HFF-Myc (cell line): ENCODE measurements around the gene CTDSP2.
"Not testable (repeated sequence)": the region's sequence is repeated elsewhere in the genome, so short reads cannot be mapped to it uniquely, and the experiment has no call there.

Source experiments
- DNase-seq: peaks from one replicate; pipeline ENCODE4 v3.0.0-alpha.2; 2011; ENCODE audit warnings: low read depth; ENCODE audit errors: extremely low read depth
- H3K4me3 ChIP-seq: replicated peaks from 2 replicates; pipeline ENCODE4 v1.5.1; 2011; ENCODE audit warnings: low read depth, mild to moderate bottlenecking, control low read depth, low read length
- CTCF ChIP-seq: IDR thresholded peaks from 2 replicates; pipeline ENCODE4 v1.5.1; 2012; ENCODE audit warnings: mild to moderate bottlenecking, low read depth, low read length, control low read depth; ENCODE audit errors: missing control alignments

The CTDSP2 gene

DNA sequence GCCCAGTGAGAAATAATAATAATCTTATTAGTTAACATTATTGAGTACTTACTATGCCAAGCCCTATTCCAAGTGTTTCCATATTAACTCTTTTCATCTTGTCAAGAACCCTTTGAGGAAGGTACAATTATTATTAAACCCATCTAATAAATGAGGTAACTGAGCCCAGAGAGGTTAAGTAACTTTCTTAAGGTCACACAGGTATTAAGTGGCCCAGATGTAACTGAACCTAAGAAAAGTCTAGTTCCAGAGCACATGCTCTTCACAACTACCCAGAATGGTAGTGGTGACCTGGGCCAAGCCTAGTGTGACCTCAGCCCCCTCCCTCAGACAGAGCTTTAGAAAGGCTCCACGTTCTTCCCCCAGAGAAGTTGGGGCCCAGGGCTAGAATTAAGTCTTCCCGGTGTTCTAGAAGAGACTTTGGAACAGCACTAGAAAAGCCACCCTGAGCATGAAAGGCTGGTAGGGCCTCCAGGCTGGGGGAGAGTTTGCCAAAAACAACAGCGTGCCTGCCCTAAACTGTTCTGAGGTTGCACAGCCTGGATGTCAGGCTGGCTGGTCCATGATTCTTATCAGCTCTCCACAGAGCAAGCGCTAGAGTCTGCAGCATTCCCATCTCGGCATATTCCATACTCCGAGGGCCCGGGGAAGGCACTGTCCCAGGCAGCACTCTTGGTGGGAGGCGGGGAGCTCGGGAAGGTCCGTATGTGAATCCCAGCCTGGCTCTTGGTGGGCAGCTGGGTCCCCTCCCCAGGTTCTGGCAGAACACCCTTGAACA, 41.3 kb upstream of the CTDSP2 start:
- peak overlapping the region; percentile 18 for H3K4me3 ChIP-seq
- DNase-seq = no peak
- no peak for TF ChIP-seq CTCF

GRCh38 chr12:57886964-57887363, 40.4 kb upstream of the CTDSP2 start:
- not testable (repeated sequence) for DNase-seq, H3K4me3 ChIP-seq

DNA sequence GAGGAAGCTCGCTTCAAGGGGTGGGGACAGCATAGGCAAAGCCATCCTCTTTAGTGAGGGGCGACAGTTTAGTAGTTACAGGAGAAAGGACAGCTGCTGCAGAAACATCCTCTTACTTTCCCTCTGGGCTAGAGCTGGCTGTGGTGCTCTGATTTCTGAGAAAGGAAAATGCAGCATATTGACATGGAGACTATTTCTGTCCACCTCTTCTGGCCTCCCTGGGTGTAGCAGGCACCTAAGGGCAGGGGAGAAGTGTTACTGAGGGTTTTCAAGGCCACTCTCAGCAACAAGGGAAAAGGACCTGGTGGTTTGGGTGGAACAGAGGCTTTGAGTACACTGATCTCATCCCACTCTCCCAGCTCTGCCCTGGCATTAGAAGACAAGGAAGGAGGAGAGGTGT, 40.0 kb upstream of the CTDSP2 start:
- no peak overlapping the region for H3K4me3 ChIP-seq
- TF ChIP-seq CTCF = no peak
- DNase-seq = no peak

DNA sequence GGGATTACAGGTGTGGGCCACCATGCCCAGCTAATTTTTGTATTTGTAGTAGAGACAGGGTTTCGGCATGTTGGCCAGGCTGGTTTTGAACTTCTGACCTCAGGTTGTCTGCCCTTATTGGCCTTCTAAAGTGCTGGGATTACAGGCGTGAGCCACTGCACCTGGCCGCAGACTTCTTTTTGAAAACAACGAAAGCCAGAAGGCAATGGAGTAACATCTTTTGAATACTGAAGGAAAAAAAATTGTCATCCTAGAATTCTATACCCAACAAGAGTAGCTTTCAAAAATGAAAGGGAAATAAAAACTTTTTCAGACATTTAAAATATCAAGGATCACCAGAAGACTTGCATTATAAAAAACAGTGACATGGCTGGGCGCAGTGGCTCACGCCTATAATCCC, 38.7 kb upstream of the CTDSP2 start:
- no peak overlapping the region for H3K4me3 ChIP-seq
- no peak for TF ChIP-seq CTCF
- no peak for DNase-seq

GRCh38 chr12:57883700-57884099, 37.2 kb upstream of the CTDSP2 start:
- DNase-seq = no peak
- TF ChIP-seq CTCF = no peak

GRCh38 chr12:57883057-57883456, 36.5 kb upstream of the CTDSP2 start:
- H3K4me3 ChIP-seq = no peak overlapping the region
- DNase-seq = no peak
- TF ChIP-seq CTCF = no peak

More at GRCh38 chr12:57883700-57884099, 37.2 kb upstream of the CTDSP2 start:
- no peak overlapping the region for H3K4me3 ChIP-seq

DNA sequence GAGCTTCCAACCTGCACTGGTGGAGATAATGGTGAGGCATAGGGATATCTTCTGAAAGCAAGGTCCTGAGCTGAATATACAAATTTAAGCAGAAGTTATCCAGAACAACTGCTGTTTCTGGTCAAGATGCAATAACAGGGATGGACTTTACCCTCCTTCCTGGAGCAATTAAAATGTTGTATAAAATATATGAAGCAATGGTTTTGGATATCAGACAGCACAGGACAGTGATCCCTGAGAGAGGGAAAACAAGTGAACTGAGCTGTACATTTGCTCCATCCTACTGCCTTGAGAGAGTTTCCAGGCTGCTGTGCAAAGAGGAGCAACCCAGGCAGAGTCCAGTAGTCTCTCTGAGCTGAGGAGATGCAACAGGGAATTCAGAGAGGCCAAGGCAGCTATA, 36.0 kb upstream of the CTDSP2 start:
- no peak for DNase-seq
- H3K4me3 ChIP-seq = no peak overlapping the region
- no peak for TF ChIP-seq CTCF
